SK-N-SH (cell line): ENCODE measurements around the gene SLC44A5. TPM values are rescaled to one million over a fixed set of nuclear protein-coding genes. Genes with fewer than 3 reads are reported as not detected.

ENCODE experiments used
- CTCF ChIA-PET: fragments of 300-600, 350-600 bp; formaldehyde crosslinking; extraction: SDS; loops from one replicate; lab custom pipeline; 2021; lab: Yijun Ruan, JAX
- POLR2A ChIA-PET: fragments of 350-600 bp; sonication (Branson Sonifier 250); formaldehyde crosslinking; extraction: SDS; loops from one replicate; lab custom pipeline; 2020; ENCODE audit warnings: antibody characterized with exemption, inconsistent platforms; lab: Yijun Ruan, JAX
- DNase-seq: peaks from one replicate; pipeline ENCODE4 v3.0.0; 2012
- H2AFZ ChIP-seq: fragments of 200-600 bp; sonication (generic); 2 replicates; pipeline ENCODE4 v1.8.1; 2016; ENCODE audit warnings: antibody characterized with exemption, mild to moderate bottlenecking, low read depth
- H3F3A ChIP-seq: fragments of 200-600 bp; sonication (generic); replicated peaks from 2 replicates; pipeline ENCODE3; 2016; ENCODE audit warnings: antibody characterized with exemption, mild to moderate bottlenecking; ENCODE audit not compliant: insufficient read depth
- H3K27ac ChIP-seq, 2 experiments: fragments of 200-500 bp in 1 of 2; fragments of 200-600 bp in 1 of 2; sonication (Bioruptor generic) in 1 of 2; sonication (generic), shearing (Covaris generic) in 1 of 2; 2 replicates each; pipeline versions ENCODE4 v1.5.1 to v1.6.1; 2014 to 2016; ENCODE audit warnings: low read depth in 2 of 2, inconsistent platforms in 1 of 2, low read length in 1 of 2, mild to moderate bottlenecking in 1 of 2, mixed read lengths in 1 of 2
- H3K27me3 ChIP-seq: fragments of 200-600 bp; sonication (generic), shearing (Covaris generic); 2 replicates; pipeline ENCODE4 v1.6.1; 2016; ENCODE audit warnings: mixed run types; ENCODE audit not compliant: insufficient read depth
- H3K36me3 ChIP-seq, 2 experiments: fragments of 200-500 bp in 1 of 2; fragments of 200-600 bp in 1 of 2; sonication (Bioruptor generic) in 1 of 2; sonication (generic) in 1 of 2; replicated peaks in 1 of 2; 2 replicates each; pipeline versions ENCODE3 to v1.5.1; 2014 to 2016; ENCODE audit warnings: low read length in 1 of 2, mild to moderate bottlenecking in 1 of 2; ENCODE audit not compliant: insufficient read depth in 2 of 2, control insufficient read depth in 1 of 2
- H3K4me1 ChIP-seq, 2 experiments: fragments of 200-500 bp in 1 of 2; fragments of 200-600 bp in 1 of 2; sonication (Bioruptor generic) in 1 of 2; sonication (generic), shearing (Covaris generic) in 1 of 2; 2 replicates each; pipeline versions ENCODE4 v1.5.1 to v1.6.1; 2014 to 2016; ENCODE audit warnings: low read depth in 1 of 2, low read length in 1 of 2, mixed run types in 1 of 2; ENCODE audit not compliant: insufficient read depth in 2 of 2, control insufficient read depth in 1 of 2
- H3K4me2 ChIP-seq: fragments of 200-600 bp; sonication (generic), shearing (Covaris generic); 2 replicates; pipeline ENCODE4 v1.6.1; 2017; ENCODE audit warnings: mixed run types
- H3K4me3 ChIP-seq, 2 experiments: fragments of 200-500 bp in 1 of 2; fragments of 200-600 bp in 1 of 2; sonication (Bioruptor generic) in 1 of 2; sonication (generic), shearing (Covaris generic) in 1 of 2; 2 replicates each; pipeline versions ENCODE4 v1.5.1 to v1.8.1; 2014 to 2016; ENCODE audit warnings: low read depth in 2 of 2, inconsistent platforms in 1 of 2, low read length in 1 of 2, mild to moderate bottlenecking in 1 of 2, mixed read lengths in 1 of 2, moderate library complexity in 1 of 2
- H3K79me2 ChIP-seq: fragments of 200-600 bp; sonication (generic); 2 replicates; pipeline ENCODE4 v1.8.1; 2017; ENCODE audit warnings: mild to moderate bottlenecking; ENCODE audit not compliant: insufficient read depth
- H3K9ac ChIP-seq: fragments of 200-600 bp; sonication (generic); 2 replicates; pipeline ENCODE4 v1.6.1; 2017; ENCODE audit warnings: mixed run types
- H3K9me2 ChIP-seq: fragments of 200-600 bp; sonication (generic); 2 replicates; pipeline ENCODE4 v1.6.1; 2017; ENCODE audit warnings: mixed run types
- H3K9me3 ChIP-seq: fragments of 200-600 bp; sonication (generic); 2 replicates; pipeline ENCODE4 v1.6.1; 2017; ENCODE audit warnings: mixed run types, mild to moderate bottlenecking, moderate library complexity
- H4K20me1 ChIP-seq: fragments of 200-600 bp; sonication (generic); 2 replicates; pipeline ENCODE4 v1.6.1; 2017; ENCODE audit warnings: mild to moderate bottlenecking, mixed run types; ENCODE audit not compliant: insufficient read depth
- CHD2 ChIP-seq: fragments of 150-350 bp; IDR thresholded peaks from 2 replicates; pipeline ENCODE4 v1.6.1; 2018; ENCODE audit warnings: low read length; ENCODE audit not compliant: partially characterized antibody
- MEF2A ChIP-seq: IDR thresholded peaks from 2 replicates; pipeline ENCODE4 v1.4.0; 2012; ENCODE audit warnings: low read depth, borderline replicate concordance
- NFIC ChIP-seq: IDR thresholded peaks from 2 replicates; pipeline ENCODE4 v1.4.0; 2012; ENCODE audit warnings: borderline replicate concordance
- RAD21 ChIP-seq: IDR thresholded peaks from 2 replicates; pipeline ENCODE4 v1.6.1; 2012; ENCODE audit warnings: mild to moderate bottlenecking, low read length
- REST ChIP-seq: IDR thresholded peaks from 2 replicates; pipeline ENCODE4 v1.6.1; 2012; ENCODE audit warnings: mild to moderate bottlenecking, low read depth, low read length, moderate library complexity
- YY1 ChIP-seq: IDR thresholded peaks from 2 replicates; pipeline ENCODE4 v1.4.0; 2012; ENCODE audit warnings: low read depth, mild to moderate bottlenecking
- WGBS: methylation state at CpG from one replicate; pipeline ENCODE4 v1.1.6; 2017; ENCODE audit warnings: low lambda C conversion rate; 5-methylcytosine and 5-hydroxymethylcytosine counted together
- polyA plus RNA-seq, 3 experiments: library from polyadenylated mRNA; depleted of rRNA; stranded (reverse); fragments of >200 nt; gene quantifications; 2 replicates each; pipeline ENCODE4 v1.2.3, GENCODE V29; 2012

The SLC44A5 gene
- polyA plus RNA-seq, 1 of the 3 experiments (the other 2 are of a cell fraction): 4.9 TPM

- no peaks in the 10 kb centered on the region for H3F3A ChIP-seq
- no peaks in the 10 kb centered on the region for H3K27me3 ChIP-seq
- ChIA-PET CTCF (interaction anchor here (2.7 kb wide), 1 partner anchor 11 kb away, joined by 6 read pairs; no protein-coding TSS in a partner anchor), POLR2A (no interaction called here)
- H2AFZ ChIP-seq: no peak overlapping the region
- no peaks in the 10 kb centered on the region for H3K79me2 ChIP-seq
- H4K20me1 ChIP-seq: no peaks in the 10 kb centered on the region
- WGBS: 71% methylated on average over 2 of the region's 2 CpGs
- no peaks in the 10 kb centered on the region for H3K36me3 ChIP-seq
- H3K4me2 ChIP-seq: no peak overlapping the region
- H3K9ac ChIP-seq: no peak overlapping the region
- no peak overlapping the region for H3K27ac ChIP-seq
- no peak for TF ChIP-seq CHD2
- no peak for TF ChIP-seq REST
- TF ChIP-seq YY1: no peak
- no peaks in the 10 kb centered on the region for H3K9me3 ChIP-seq
- H3K4me1 ChIP-seq: no peaks in the 10 kb centered on the region
- no peak for DNase-seq
- H3K9me2 ChIP-seq: no peaks in the 10 kb centered on the region
- no peak overlapping the region for H3K4me3 ChIP-seq
Measured at GRCh38 chr1:75440274-75440673, 170.6 kb downstream of the SLC44A5 start.

- no peaks in the 10 kb centered on the region for H3K79me2 ChIP-seq
- no peaks in the 10 kb centered on the region for H3K9me2 ChIP-seq
- no peaks in the 10 kb centered on the region for H3K4me1 ChIP-seq
- no peak for DNase-seq
- no peaks in the 10 kb centered on the region for H4K20me1 ChIP-seq
- no peaks in the 10 kb centered on the region for H3K36me3 ChIP-seq
- H3K4me2 ChIP-seq: no peak overlapping the region
- H3K27ac ChIP-seq: no peak overlapping the region
- no peak overlapping the region for H3K9ac ChIP-seq
- TF ChIP-seq REST (no peak), NFIC (no peak), MEF2A (no peak), RAD21 (no peak)
- CTCF ChIA-PET: interaction anchor here (2.7 kb wide), 1 partner anchor 9 kb away, joined by 6 read pairs; no protein-coding TSS in a partner anchor
- H3K27me3 ChIP-seq: no peaks in the 10 kb centered on the region
- POLR2A ChIA-PET: no interaction called here
- H2AFZ ChIP-seq: no peak overlapping the region
- H3F3A ChIP-seq: no peaks in the 10 kb centered on the region
- no peaks in the 10 kb centered on the region for H3K9me3 ChIP-seq
- H3K4me3 ChIP-seq: no peak overlapping the region
Measured at GRCh38 chr1:75438355-75438754, 172.6 kb downstream of the SLC44A5 start.
